Progenitor cell of endocrine pancreas (in vitro differentiated cells): ENCODE data around the gene ERG28. TPM values are rescaled to one million over a fixed set of nuclear protein-coding genes. Genes with fewer than 3 reads are reported as not detected.

ENCODE experiments used
- DNase-seq: peaks from one replicate; pipeline ENCODE4 v3.0.0; 2021; ENCODE audit warnings: low spot score; ENCODE audit not compliant: unreplicated experiment
- H3K27ac Mint-ChIP-seq: 2 replicates; pipeline ENCODE4 v1.8.0; 2021; ENCODE audit warnings: mild to moderate bottlenecking, moderate library complexity, mixed read lengths
- H3K27me3 Mint-ChIP-seq: 2 replicates; pipeline ENCODE4 v1.8.0; 2021; ENCODE audit warnings: mixed read lengths
- H3K36me3 Mint-ChIP-seq: 2 replicates; pipeline ENCODE4 v1.8.0; 2022; ENCODE audit warnings: mixed read lengths; ENCODE audit not compliant: insufficient read depth
- H3K4me1 Mint-ChIP-seq: 2 replicates; pipeline ENCODE4 v1.8.0; 2021; ENCODE audit warnings: low read depth, mixed read lengths
- H3K4me3 Mint-ChIP-seq: 2 replicates; pipeline ENCODE4 v1.8.0; 2021; ENCODE audit warnings: low read depth, mild to moderate bottlenecking, moderate library complexity, mixed read lengths
- H3K9me3 Mint-ChIP-seq: 2 replicates; pipeline ENCODE4 v1.8.0; 2021; ENCODE audit warnings: low read depth, mixed read lengths
- CTCF ChIP-seq: fragments of 200-600 bp; sonication (generic); IDR thresholded peaks from one replicate; pipeline ENCODE4 v1.5.0; 2021; ENCODE audit warnings: antibody characterized with exemption, mild to moderate bottlenecking; ENCODE audit not compliant: unreplicated experiment
- total RNA-seq: library from RNA; stranded (reverse); gene quantifications from 2 replicates; pipeline ENCODE4 v1.2.1, GENCODE V29; 2021

Gene ERG28
- total RNA-seq, 1 donor from 2014 or later: 27.8 TPM

- Mint-ChIP-seq H3K36me3 (no peaks in the 10 kb centered on the region), H3K9me3 (peaks cover 4% of the 10 kb centered on the region), H3K27me3 (peaks cover 6% of the 10 kb centered on the region), H3K4me3 (no peak overlapping the region), H3K4me1 (peaks cover 7% of the 10 kb centered on the region), H3K27ac (no peak overlapping the region)
- TF ChIP-seq CTCF: no peak
- no peak for DNase-seq
Measured at GRCh38 chr14:75615200-75615599, 45.5 kb downstream of the ERG28 start.

DNA sequence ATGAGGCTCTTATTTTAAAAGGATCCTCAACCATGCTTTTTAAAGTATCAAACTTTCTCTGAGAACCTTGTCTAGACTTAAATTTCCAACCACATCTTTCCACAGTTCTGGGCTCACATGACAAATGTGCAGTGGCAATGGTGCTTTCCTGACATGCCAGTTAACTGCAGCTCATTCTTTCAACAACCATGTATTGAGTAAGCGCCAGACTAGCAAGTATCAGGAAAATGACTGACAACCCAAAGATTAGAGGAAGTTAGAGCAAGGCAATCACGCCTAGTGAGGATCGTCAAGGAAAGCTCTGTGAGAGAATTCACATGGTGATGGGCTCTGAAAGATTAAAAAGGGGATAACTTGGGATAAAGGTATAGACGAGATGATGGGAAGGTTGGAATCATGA lies 46.5 kb downstream of the ERG28 start:
- TF ChIP-seq CTCF: no peak
- DNase-seq: no peak
- H3K27me3 Mint-ChIP-seq: peaks cover 14% of the 10 kb centered on the region
- no peaks in the 10 kb centered on the region for H3K36me3 Mint-ChIP-seq
- H3K9me3 Mint-ChIP-seq: peaks cover 4% of the 10 kb centered on the region
- H3K27ac Mint-ChIP-seq: no peak overlapping the region
- H3K4me1 Mint-ChIP-seq: peaks cover 7% of the 10 kb centered on the region
- H3K4me3 Mint-ChIP-seq: no peak overlapping the region

DNA sequence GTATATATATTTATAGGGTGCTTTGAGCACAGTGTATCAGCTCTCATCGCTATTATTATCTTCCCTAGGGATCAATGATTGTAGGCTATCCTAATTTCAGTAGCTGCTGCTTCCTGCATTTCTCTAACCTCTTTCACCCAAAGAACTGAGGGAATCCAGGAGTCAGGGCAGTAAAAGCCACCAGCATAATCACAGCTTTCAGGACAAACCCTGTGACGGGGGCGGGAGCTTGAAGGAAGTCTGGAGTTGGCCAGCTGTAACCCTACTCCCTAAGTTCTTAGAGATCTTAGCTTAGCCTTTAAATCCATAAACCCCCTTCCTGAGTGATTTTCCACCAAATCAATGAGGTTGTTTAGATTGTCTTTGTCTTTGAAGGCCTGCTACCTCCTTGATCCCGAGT lies 48.5 kb downstream of the ERG28 start:
- H3K4me3 Mint-ChIP-seq: no peak overlapping the region
- no peak overlapping the region for H3K27ac Mint-ChIP-seq
- no peak for DNase-seq
- H3K27me3 Mint-ChIP-seq: peaks cover 20% of the 10 kb centered on the region
- peaks cover 7% of the 10 kb centered on the region for H3K4me1 Mint-ChIP-seq
- TF ChIP-seq CTCF: no peak
- no peaks in the 10 kb centered on the region for H3K36me3 Mint-ChIP-seq
- peaks cover 4% of the 10 kb centered on the region for H3K9me3 Mint-ChIP-seq

- DNase-seq: no peak
- TF ChIP-seq CTCF: no peak
- H3K27me3 Mint-ChIP-seq: peaks cover 20% of the 10 kb centered on the region
- H3K4me3 Mint-ChIP-seq: no peak overlapping the region
- H3K9me3 Mint-ChIP-seq: peaks cover 4% of the 10 kb centered on the region
- peaks cover 7% of the 10 kb centered on the region for H3K4me1 Mint-ChIP-seq
- H3K27ac Mint-ChIP-seq: no peak overlapping the region
- no peaks in the 10 kb centered on the region for H3K36me3 Mint-ChIP-seq
Measured at GRCh38 chr14:75610834-75611233, 49.8 kb downstream of the ERG28 start.

- Mint-ChIP-seq H3K27me3 (peaks cover 29% of the 10 kb centered on the region), H3K9me3 (peaks cover 4% of the 10 kb centered on the region), H3K4me1 (peaks cover 10% of the 10 kb centered on the region), H3K4me3 (no peak overlapping the region), H3K27ac (no peak overlapping the region), H3K36me3 (no peaks in the 10 kb centered on the region)
- no peak for DNase-seq
- no peak for TF ChIP-seq CTCF
Measured at GRCh38 chr14:75609606-75610475, 50.8 kb downstream of the ERG28 start.
